GM18498 (cell line): ENCODE data around the gene GNRH2.
"Not testable (repeated sequence)": the region's sequence is repeated elsewhere in the genome, so short reads cannot be mapped to it uniquely, and the experiment has no call there.

Experiments
- ATAC-seq: cut with Tn5 transposase; IDR thresholded peaks from one replicate; pipeline ENCODE4 v1.9.1; 2021; ENCODE audit warnings: mild to moderate bottlenecking, moderate library complexity; ENCODE audit not compliant: unreplicated experiment

GNRH2 gene

GRCh38 chr20:3041854-3042409 lies 1.5 kb upstream of the GNRH2 start:
- ATAC-seq = no peak

GRCh38 chr20:3042625-3043024 lies 797 bp upstream of the GNRH2 start:
- no peak for ATAC-seq

- ATAC-seq = no peak
These were observed 1.0 kb downstream of the GNRH2 start for GRCh38 chr20:3044336-3044965.

GRCh38 chr20:3045042-3045815 lies 1.8 kb downstream of the GNRH2 start:
- peak; percentile 50 for ATAC-seq

- peak; percentile 91 for ATAC-seq
These were observed 2.6 kb downstream of the GNRH2 start, which contains the start of gene MRPS26 for GRCh38 chr20:3045816-3046676. MRPS26 (plus strand) TSS chr20:3046052; CDS start chr20:3046069, 17 bp downstream.

- ATAC-seq = no peak
These were observed 3.4 kb downstream of the GNRH2 start for GRCh38 chr20:3046677-3047462.

GRCh38 chr20:3047486-3048419 lies 4.3 kb downstream of the GNRH2 start:
- no peak for ATAC-seq

GRCh38 chr20:3051385-3052019 lies 8.1 kb downstream of the GNRH2 start:
- no peak for ATAC-seq

- no peak for ATAC-seq
These were observed 16.1 kb downstream of the GNRH2 start for GRCh38 chr20:3059489-3059888.

- not testable (repeated sequence) for ATAC-seq
These were observed 20.7 kb downstream of the GNRH2 start for GRCh38 chr20:3064119-3064518.

GRCh38 chr20:3067139-3068014 lies 24.0 kb downstream of the GNRH2 start:
- no peak for ATAC-seq

GRCh38 chr20:3068075-3068474 lies 24.7 kb downstream of the GNRH2 start:
- no peak for ATAC-seq

GRCh38 chr20:3068986-3069900 lies 25.8 kb downstream of the GNRH2 start:
- ATAC-seq = no peak

- no peak for ATAC-seq
These were observed 27.3 kb downstream of the GNRH2 start for GRCh38 chr20:3070725-3071124.

- ATAC-seq = no peak
These were observed 27.8 kb downstream of the GNRH2 start for GRCh38 chr20:3071266-3071609.

GRCh38 chr20:3071610-3072529 lies 28.4 kb downstream of the GNRH2 start, which contains the start of gene OXT:
OXT (plus strand) TSS chr20:3071620; CDS start chr20:3071656, 36 bp downstream.
- no peak for ATAC-seq
